ENCODE data around the gene EBLN1.

DNA sequence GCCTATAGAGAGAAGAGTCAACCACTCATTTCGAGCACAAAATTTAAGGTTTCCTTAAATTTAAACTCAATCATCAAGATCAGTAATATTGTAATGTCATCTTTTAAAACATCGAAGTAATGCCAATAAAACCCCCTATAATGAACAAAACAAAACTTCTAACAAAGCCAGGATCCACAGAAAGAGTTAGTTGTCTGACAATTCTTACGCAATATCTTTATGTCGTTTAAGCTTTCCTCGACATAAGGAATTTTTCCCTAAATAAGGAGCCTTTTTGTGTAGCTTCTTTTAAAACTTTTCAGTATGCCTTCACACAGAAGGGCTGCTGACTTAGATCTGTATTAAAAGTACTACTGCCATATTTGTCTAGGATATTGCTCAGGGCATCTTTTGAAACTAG lies 7.5 kb downstream of the EBLN1 start:
- TF ChIP-seq, protein P1, sequence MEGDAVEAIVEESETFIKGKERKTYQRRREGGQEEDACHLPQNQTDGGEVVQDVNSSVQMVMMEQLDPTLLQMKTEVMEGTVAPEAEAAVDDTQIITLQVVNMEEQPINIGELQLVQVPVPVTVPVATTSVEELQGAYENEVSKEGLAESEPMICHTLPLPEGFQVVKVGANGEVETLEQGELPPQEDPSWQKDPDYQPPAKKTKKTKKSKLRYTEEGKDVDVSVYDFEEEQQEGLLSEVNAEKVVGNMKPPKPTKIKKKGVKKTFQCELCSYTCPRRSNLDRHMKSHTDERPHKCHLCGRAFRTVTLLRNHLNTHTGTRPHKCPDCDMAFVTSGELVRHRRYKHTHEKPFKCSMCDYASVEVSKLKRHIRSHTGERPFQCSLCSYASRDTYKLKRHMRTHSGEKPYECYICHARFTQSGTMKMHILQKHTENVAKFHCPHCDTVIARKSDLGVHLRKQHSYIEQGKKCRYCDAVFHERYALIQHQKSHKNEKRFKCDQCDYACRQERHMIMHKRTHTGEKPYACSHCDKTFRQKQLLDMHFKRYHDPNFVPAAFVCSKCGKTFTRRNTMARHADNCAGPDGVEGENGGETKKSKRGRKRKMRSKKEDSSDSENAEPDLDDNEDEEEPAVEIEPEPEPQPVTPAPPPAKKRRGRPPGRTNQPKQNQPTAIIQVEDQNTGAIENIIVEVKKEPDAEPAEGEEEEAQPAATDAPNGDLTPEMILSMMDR (IDR thresholded peaks at IDR 0.05; ENCODE audit: low read length): no peak
- TF ChIP-seq EZH2 (optimal IDR thresholded peaks at IDR 0.05; ENCODE audit: low read depth, low read length): no peak
- TF ChIP-seq EZH2phosphoT487 (IDR thresholded peaks at IDR 0.05; ENCODE audit: low read length): no peak
